MG63 (cell line): ENCODE data around the gene SLC15A5. TPM values are rescaled to one million over a fixed set of nuclear protein-coding genes. Genes with fewer than 3 reads are reported as not detected.

Experiments used
- DNase-seq: peaks from one replicate; pipeline ENCODE4 v3.0.0-alpha.2; 2020
- H3K27me3 ChIP-seq: fragments of 250-450 bp; sonication (Bioruptor Pico); 2 replicates; pipeline ENCODE4 v1.5.1; 2020; ENCODE audit warnings: mild to moderate bottlenecking, moderate library complexity
- H3K36me3 ChIP-seq: fragments of 250-450 bp; sonication (Bioruptor Pico); 2 replicates; pipeline ENCODE4 v1.5.1; 2020; ENCODE audit warnings: mild to moderate bottlenecking, moderate library complexity
- H3K4me3 ChIP-seq: fragments of 250-450 bp; sonication (Bioruptor Pico); 2 replicates; pipeline ENCODE4 v1.5.1; 2020; ENCODE audit warnings: mild to moderate bottlenecking, moderate library complexity
- H3K9me3 ChIP-seq: fragments of 250-450 bp; sonication (Bioruptor Pico); 2 replicates; pipeline ENCODE4 v1.5.1; 2020; ENCODE audit warnings: mild to moderate bottlenecking, moderate library complexity
- total RNA-seq: library from RNA; depleted of rRNA; stranded (reverse); fragments of >200 nt; shearing (Covaris generic); gene quantifications from 2 replicates; pipeline ENCODE4 v1.2.3, GENCODE V29; 2014; ENCODE audit warnings: low replicate concordance

SLC15A5 gene
- total RNA-seq, 1 experiment from 2014 or later = not detected

GRCh38 chr12:16281157-16281556 lies 3.7 kb upstream of the SLC15A5 start:
- no peaks in the 10 kb centered on the region for H3K9me3 ChIP-seq
- DNase-seq = no peak
- no peak overlapping the region for H3K4me3 ChIP-seq
- no peaks in the 10 kb centered on the region for H3K27me3 ChIP-seq
- H3K36me3 ChIP-seq = no peaks in the 10 kb centered on the region

GRCh38 chr12:16272222-16272621 lies 5.3 kb downstream of the SLC15A5 start:
- H3K36me3 ChIP-seq = no peaks in the 10 kb centered on the region
- no peak for DNase-seq
- H3K27me3 ChIP-seq = no peaks in the 10 kb centered on the region
- H3K9me3 ChIP-seq = no peaks in the 10 kb centered on the region
- no peak overlapping the region for H3K4me3 ChIP-seq

GRCh38 chr12:16271062-16271461 lies 6.4 kb downstream of the SLC15A5 start:
- DNase-seq = no peak
- no peaks in the 10 kb centered on the region for H3K9me3 ChIP-seq
- no peaks in the 10 kb centered on the region for H3K27me3 ChIP-seq
- H3K36me3 ChIP-seq = no peaks in the 10 kb centered on the region
- no peak overlapping the region for H3K4me3 ChIP-seq

GRCh38 chr12:16269946-16270345 lies 7.5 kb downstream of the SLC15A5 start:
- Histone ChIP-seq H3K9me3 (no peaks in the 10 kb centered on the region), H3K4me3 (no peak overlapping the region), H3K27me3 (no peaks in the 10 kb centered on the region), H3K36me3 (no peaks in the 10 kb centered on the region)
- DNase-seq = no peak

GRCh38 chr12:16266085-16266484 lies 11.4 kb downstream of the SLC15A5 start:
- no peaks in the 10 kb centered on the region for H3K27me3 ChIP-seq
- H3K9me3 ChIP-seq = peaks cover 2% of the 10 kb centered on the region
- no peaks in the 10 kb centered on the region for H3K36me3 ChIP-seq
- DNase-seq = no peak
- H3K4me3 ChIP-seq = no peak overlapping the region

- Histone ChIP-seq H3K9me3 (peaks cover 2% of the 10 kb centered on the region), H3K27me3 (no peaks in the 10 kb centered on the region), H3K36me3 (no peaks in the 10 kb centered on the region), H3K4me3 (no peak overlapping the region)
- no peak for DNase-seq
Observed at GRCh38 chr12:16261944-16262475, 15.5 kb downstream of the SLC15A5 start.

GRCh38 chr12:16260206-16260605 lies 17.3 kb downstream of the SLC15A5 start:
- no peak for DNase-seq
- Histone ChIP-seq H3K4me3 (no peak overlapping the region), H3K9me3 (peaks cover 2% of the 10 kb centered on the region), H3K27me3 (no peaks in the 10 kb centered on the region), H3K36me3 (no peaks in the 10 kb centered on the region)

GRCh38 chr12:16258963-16259362 lies 18.5 kb downstream of the SLC15A5 start:
- no peak overlapping the region for H3K4me3 ChIP-seq
- DNase-seq = no peak
- peaks cover 2% of the 10 kb centered on the region for H3K9me3 ChIP-seq
- no peaks in the 10 kb centered on the region for H3K36me3 ChIP-seq
- H3K27me3 ChIP-seq = no peaks in the 10 kb centered on the region

GRCh38 chr12:16246264-16246663 lies 31.2 kb downstream of the SLC15A5 start:
- H3K27me3 ChIP-seq = no peaks in the 10 kb centered on the region
- no peak overlapping the region for H3K4me3 ChIP-seq
- no peaks in the 10 kb centered on the region for H3K9me3 ChIP-seq
- H3K36me3 ChIP-seq = no peaks in the 10 kb centered on the region
- DNase-seq = no peak

GRCh38 chr12:16245209-16245608 lies 32.3 kb downstream of the SLC15A5 start:
- H3K4me3 ChIP-seq = no peak overlapping the region
- no peaks in the 10 kb centered on the region for H3K36me3 ChIP-seq
- no peak for DNase-seq
- no peaks in the 10 kb centered on the region for H3K27me3 ChIP-seq
- no peaks in the 10 kb centered on the region for H3K9me3 ChIP-seq

GRCh38 chr12:16243487-16244412 lies 33.7 kb downstream of the SLC15A5 start:
- Histone ChIP-seq H3K9me3 (no peaks in the 10 kb centered on the region), H3K27me3 (no peaks in the 10 kb centered on the region), H3K36me3 (no peaks in the 10 kb centered on the region), H3K4me3 (no peak overlapping the region)
- DNase-seq = no peak

- Histone ChIP-seq H3K27me3 (no peaks in the 10 kb centered on the region), H3K9me3 (no peaks in the 10 kb centered on the region), H3K36me3 (no peaks in the 10 kb centered on the region), H3K4me3 (no peak overlapping the region)
- DNase-seq = no peak
Observed at GRCh38 chr12:16241346-16241745, 36.1 kb downstream of the SLC15A5 start.

GRCh38 chr12:16238661-16239060 lies 38.8 kb downstream of the SLC15A5 start:
- H3K27me3 ChIP-seq = no peaks in the 10 kb centered on the region
- no peaks in the 10 kb centered on the region for H3K36me3 ChIP-seq
- H3K9me3 ChIP-seq = no peaks in the 10 kb centered on the region
- no peak overlapping the region for H3K4me3 ChIP-seq
- no peak for DNase-seq

GRCh38 chr12:16229676-16230075 lies 47.8 kb downstream of the SLC15A5 start:
- Histone ChIP-seq H3K9me3 (no peaks in the 10 kb centered on the region), H3K4me3 (no peak overlapping the region), H3K27me3 (no peaks in the 10 kb centered on the region), H3K36me3 (no peaks in the 10 kb centered on the region)
- no peak for DNase-seq

GRCh38 chr12:16228067-16228466 lies 49.4 kb downstream of the SLC15A5 start:
- no peak for DNase-seq
- no peaks in the 10 kb centered on the region for H3K9me3 ChIP-seq
- H3K36me3 ChIP-seq = no peaks in the 10 kb centered on the region
- no peaks in the 10 kb centered on the region for H3K27me3 ChIP-seq
- H3K4me3 ChIP-seq = no peak overlapping the region

GRCh38 chr12:16225692-16226091 lies 51.8 kb downstream of the SLC15A5 start:
- Histone ChIP-seq H3K36me3 (no peaks in the 10 kb centered on the region), H3K4me3 (no peak overlapping the region), H3K9me3 (no peaks in the 10 kb centered on the region), H3K27me3 (no peaks in the 10 kb centered on the region)
- no peak for DNase-seq

- Histone ChIP-seq H3K36me3 (no peaks in the 10 kb centered on the region), H3K27me3 (no peaks in the 10 kb centered on the region), H3K9me3 (no peaks in the 10 kb centered on the region), H3K4me3 (no peak overlapping the region)
- DNase-seq = no peak
Observed at GRCh38 chr12:16224196-16224595, 53.3 kb downstream of the SLC15A5 start.

- no peaks in the 10 kb centered on the region for H3K36me3 ChIP-seq
- DNase-seq = no peak
- no peak overlapping the region for H3K4me3 ChIP-seq
- no peaks in the 10 kb centered on the region for H3K9me3 ChIP-seq
- H3K27me3 ChIP-seq = peaks cover 3% of the 10 kb centered on the region; the same call in 1 of the 2 replicates
Observed at GRCh38 chr12:16221776-16222175, 55.7 kb downstream of the SLC15A5 start.
